ENCODE results near the gene FJX1.
"Not testable (repeated sequence)": the region's sequence is repeated elsewhere in the genome, so short reads cannot be mapped to it uniquely, and the experiment has no call there.

The FJX1 gene

GRCh38 chr11:35635933-35636332, 17.7 kb downstream of the FJX1 start:
- DNase-seq = no peak

- no peak for DNase-seq
Observed at GRCh38 chr11:35639591-35640179, 21.4 kb downstream of the FJX1 start.

- DNase-seq = no peak
Observed at GRCh38 chr11:35641171-35641897, 23.1 kb downstream of the FJX1 start.

GRCh38 chr11:35641964-35642363, 23.7 kb downstream of the FJX1 start:
- DNase-seq = no peak

- DNase-seq = no peak
Observed at GRCh38 chr11:35647421-35648093, 29.3 kb downstream of the FJX1 start.

- DNase-seq = no peak
Observed at GRCh38 chr11:35650006-35650405, 31.7 kb downstream of the FJX1 start.

GRCh38 chr11:35650467-35650866, 32.2 kb downstream of the FJX1 start:
- DNase-seq = no peak

GRCh38 chr11:35651263-35651662, 33.0 kb downstream of the FJX1 start:
- no peak for DNase-seq

- DNase-seq = not testable (repeated sequence)
Observed at GRCh38 chr11:35652786-35653185, 34.5 kb downstream of the FJX1 start.

- DNase-seq = no peak
Observed at GRCh38 chr11:35654711-35655110, 36.5 kb downstream of the FJX1 start.

- DNase-seq = no peak
Observed at GRCh38 chr11:35655254-35655653, 37.0 kb downstream of the FJX1 start.

- DNase-seq = no peak
Observed at GRCh38 chr11:35655856-35656255, 37.6 kb downstream of the FJX1 start.

GRCh38 chr11:35658020-35658948, 40.0 kb downstream of the FJX1 start:
- no peak for DNase-seq

GRCh38 chr11:35661534-35661933, 43.3 kb downstream of the FJX1 start:
- DNase-seq = no peak

GRCh38 chr11:35662061-35662648, 43.9 kb downstream of the FJX1 start:
- DNase-seq = no peak

GRCh38 chr11:35662649-35663407, 44.6 kb downstream of the FJX1 start, which contains the start of gene TRIM44:
TSS of gene TRIM44 (plus strand) at chr11:35662775. CDS start at chr11:35663112, 337 bp downstream.
- DNase-seq = peak; percentile 48

GRCh38 chr11:35663408-35663702, 45.1 kb downstream of the FJX1 start:
- no peak for DNase-seq

- no peak for DNase-seq
Observed at GRCh38 chr11:35664977-35665441, 46.7 kb downstream of the FJX1 start.

- DNase-seq = no peak
Observed at GRCh38 chr11:35667257-35667656, 49.0 kb downstream of the FJX1 start.

GRCh38 chr11:35668350-35668749, 50.1 kb downstream of the FJX1 start:
- DNase-seq = not testable (repeated sequence)

Measured in GOT3 (cell line).